Cardiac muscle cell (in vitro differentiated cells and primary cell): ENCODE results near the gene TTLL10. TPM values are rescaled to one million over a fixed set of nuclear protein-coding genes. Genes with fewer than 3 reads are reported as not detected.

Experiments
- DNase-seq, 2 donors: peaks; one replicate each; pipeline versions ENCODE4 v3.0.0 to v3.0.0-alpha.2; 2010 to 2017; ENCODE audit warnings: low read depth in 1 of 2, low spot score in 1 of 2
- H3K27ac ChIP-seq: fragments of 200-600 bp; sonication (generic); 2 replicates; pipeline ENCODE4 v1.5.1; 2016
- H3K27me3 ChIP-seq: fragments of 200-600 bp; sonication (generic); 2 replicates; pipeline ENCODE4 v1.6.0; 2016; ENCODE audit warnings: control low read depth
- H3K36me3 ChIP-seq: fragments of 200-600 bp; sonication (generic); 2 replicates; pipeline ENCODE4 v1.5.1; 2016; ENCODE audit warnings: control low read depth
- H3K4me1 ChIP-seq: fragments of 200-600 bp; sonication (generic); 2 replicates; pipeline ENCODE4 v1.8.1; 2017; ENCODE audit warnings: low read depth, mild to moderate bottlenecking, mixed run types
- H3K4me3 ChIP-seq: fragments of 200-600 bp; sonication (generic); 2 replicates; pipeline ENCODE4 v1.5.1; 2016; ENCODE audit warnings: mild to moderate bottlenecking
- H3K9me3 ChIP-seq: fragments of 200-600 bp; sonication (generic); 2 replicates; pipeline ENCODE4 v1.5.1; 2017; ENCODE audit warnings: low read depth, mild to moderate bottlenecking, control low read depth
- CTCF ChIP-seq: IDR thresholded peaks from 2 replicates; pipeline ENCODE4 v1.5.1; 2012; ENCODE audit warnings: low read depth, mild to moderate bottlenecking, low read length
- polyA plus RNA-seq: library from polyadenylated mRNA; unstranded; fragments of >200 nt; fragmentation: Nextera tagmentation; extraction: Ambion mirVana; gene quantifications from 2 replicates; pipeline ENCODE4 v1.2.1, GENCODE V29; 2016
- total RNA-seq: library from RNA; depleted of rRNA; stranded (reverse); fragments of >200 nt; gene quantifications from 2 replicates; pipeline ENCODE4 v1.2.3, GENCODE V29; 2016

The TTLL10 gene
- total and polyA plus RNA-seq, 2 experiments from 2014 or later: 0.31 TPM; not detected in 1

- Histone ChIP-seq H3K4me1 (no peaks in the 10 kb centered on the region), H3K9me3 (no peaks in the 10 kb centered on the region), H3K27ac (no peak overlapping the region), H3K4me3 (no peak overlapping the region), H3K27me3 (peaks cover 8% of the 10 kb centered on the region), H3K36me3 (no peaks in the 10 kb centered on the region)
- no peak for TF ChIP-seq CTCF
- DNase-seq: no peak
These were observed 7.7 kb downstream of the TTLL10 start for GRCh38 chr1:1181129-1181937.

- no peaks in the 10 kb centered on the region for H3K9me3 ChIP-seq
- no peaks in the 10 kb centered on the region for H3K4me1 ChIP-seq
These were observed 8.3 kb downstream of the TTLL10 start for GRCh38 chr1:1181938-1182410.

GRCh38 chr1:1182491-1183220 lies 9.0 kb downstream of the TTLL10 start:
- no peak for TF ChIP-seq CTCF

More at GRCh38 chr1:1181938-1182410, 8.3 kb downstream of the TTLL10 start:
- Histone ChIP-seq H3K27me3 (peaks cover 2% of the 10 kb centered on the region), H3K36me3 (no peaks in the 10 kb centered on the region), H3K4me3 (no peak overlapping the region), H3K27ac (no peak overlapping the region)
- DNase-seq: no peak
- TF ChIP-seq CTCF: no peak

GRCh38 chr1:1183221-1183747 lies 9.6 kb downstream of the TTLL10 start:
- no peak for TF ChIP-seq CTCF
- Histone ChIP-seq H3K4me1 (no peaks in the 10 kb centered on the region), H3K27me3 (no peaks in the 10 kb centered on the region), H3K27ac (no peak overlapping the region), H3K36me3 (no peaks in the 10 kb centered on the region), H3K9me3 (no peaks in the 10 kb centered on the region), H3K4me3 (no peak overlapping the region)
- DNase-seq: no peak

More at GRCh38 chr1:1182491-1183220, 9.0 kb downstream of the TTLL10 start:
- no peak overlapping the region for H3K27ac ChIP-seq
- H3K4me1 ChIP-seq: no peaks in the 10 kb centered on the region
- DNase-seq: no peak
- no peaks in the 10 kb centered on the region for H3K27me3 ChIP-seq
- no peaks in the 10 kb centered on the region for H3K36me3 ChIP-seq
- no peaks in the 10 kb centered on the region for H3K9me3 ChIP-seq
- H3K4me3 ChIP-seq: no peak overlapping the region

- no peaks in the 10 kb centered on the region for H3K4me1 ChIP-seq
- no peak overlapping the region for H3K27ac ChIP-seq
- DNase-seq: no peak
- no peaks in the 10 kb centered on the region for H3K9me3 ChIP-seq
- H3K4me3 ChIP-seq: no peak overlapping the region
- H3K27me3 ChIP-seq: no peaks in the 10 kb centered on the region
- no peak for TF ChIP-seq CTCF
- no peaks in the 10 kb centered on the region for H3K36me3 ChIP-seq
These were observed 10.4 kb downstream of the TTLL10 start for GRCh38 chr1:1183833-1184775.
